HG03064 (cell line): ENCODE results near the gene CD300LG.
"Not testable (repeated sequence)": the region's sequence is repeated elsewhere in the genome, so short reads cannot be mapped to it uniquely, and the experiment has no call there.

ENCODE experiments used
- ATAC-seq: cut with Tn5 transposase; IDR thresholded peaks from one replicate; pipeline ENCODE4 v1.9.1; 2021; ENCODE audit warnings: low read depth; ENCODE audit not compliant: unreplicated experiment

CD300LG gene

DNA sequence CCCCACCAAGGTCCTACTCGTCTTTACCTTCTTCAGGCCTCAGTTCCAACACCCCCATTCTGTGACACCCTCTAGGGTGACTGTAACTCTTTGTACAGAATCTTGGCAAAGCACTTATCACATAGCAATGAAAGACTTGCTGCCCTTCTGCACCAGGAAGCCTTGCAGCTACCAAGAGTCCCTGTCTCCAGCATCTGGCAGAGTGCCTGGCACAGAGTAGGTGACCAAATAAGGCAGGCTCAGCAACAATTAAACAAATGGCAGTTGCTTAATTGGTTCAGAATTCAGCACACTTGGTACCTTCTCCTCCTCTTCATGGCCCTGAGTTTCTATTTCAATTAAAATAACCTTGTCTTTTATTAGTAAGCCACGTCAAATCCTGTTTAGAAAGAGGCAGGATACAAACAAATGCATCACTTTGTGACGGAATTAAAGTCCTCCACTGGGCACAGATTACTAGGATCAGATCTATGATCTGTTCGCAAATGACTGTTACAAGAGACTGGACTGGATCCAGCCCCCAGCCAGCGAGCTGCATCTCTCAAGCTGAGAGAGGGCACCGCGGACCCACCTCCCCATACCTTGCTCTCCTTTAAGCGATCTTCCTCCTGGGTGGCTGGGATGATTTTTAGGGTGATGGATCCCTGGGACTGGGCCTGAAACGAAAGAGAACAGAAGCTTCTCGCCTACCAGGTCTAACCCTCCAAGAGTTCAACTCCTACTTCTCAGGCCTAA is 23.5 kb upstream of the CD300LG start:
- no peak for ATAC-seq

DNA sequence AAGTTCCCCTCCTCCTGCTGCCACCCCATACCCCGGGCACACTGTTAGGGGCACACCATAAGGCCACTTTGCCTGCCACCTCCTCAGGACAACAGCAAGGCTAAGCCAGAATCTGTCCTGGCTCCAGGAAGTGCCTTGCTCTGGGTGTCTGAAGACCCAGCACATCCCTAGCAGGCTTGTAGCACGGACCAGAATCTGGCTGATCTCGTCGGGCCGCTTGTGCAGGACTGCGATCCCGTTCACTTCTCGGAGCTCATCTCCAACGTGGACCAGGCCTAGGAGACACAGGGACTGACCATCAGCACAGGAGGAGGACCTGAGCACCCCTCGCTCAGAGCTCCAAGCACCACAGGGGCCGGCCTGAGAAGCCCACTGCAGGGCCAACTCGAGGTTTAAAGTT is 21.4 kb upstream of the CD300LG start:
- no peak for ATAC-seq

DNA sequence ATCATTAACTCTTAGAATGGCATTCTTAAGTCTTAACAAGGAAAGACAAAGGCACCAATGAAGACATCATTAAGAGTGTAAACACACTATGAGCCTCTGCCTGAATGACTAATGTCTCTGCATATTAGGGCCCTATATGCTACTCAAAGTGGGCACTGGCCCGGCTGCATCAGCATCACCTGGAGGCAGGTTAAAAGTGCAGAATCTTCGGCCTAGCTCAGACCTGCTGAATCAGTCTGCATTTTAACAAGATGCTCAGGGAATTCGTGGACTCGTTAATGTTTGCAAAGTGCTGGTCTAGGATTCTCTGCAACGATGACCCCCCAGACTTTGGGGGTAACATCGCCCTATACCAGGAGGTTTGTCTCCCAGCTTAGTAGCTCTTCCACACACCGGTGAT is 20.8 kb upstream of the CD300LG start:
- no peak for ATAC-seq

DNA sequence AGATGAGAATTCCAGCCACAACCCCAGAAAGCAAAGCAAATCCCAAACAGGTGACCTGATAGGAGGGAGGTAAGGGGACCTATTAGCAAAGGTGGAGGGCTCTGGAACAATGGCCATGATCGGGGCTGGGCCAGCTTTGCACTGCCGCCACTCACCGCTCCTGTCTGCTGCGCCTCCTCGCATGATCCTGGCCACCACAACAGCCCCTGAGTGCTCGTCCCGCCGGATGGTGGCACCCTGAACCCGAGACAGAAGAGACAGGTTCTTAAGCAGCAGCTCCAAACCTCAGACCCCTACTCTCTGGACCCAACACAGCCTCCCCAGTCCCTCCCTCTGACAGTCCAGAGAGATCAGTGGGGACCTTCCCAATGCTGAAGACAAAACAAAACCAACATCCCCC is 19.4 kb upstream of the CD300LG start:
- ATAC-seq = no peak

DNA sequence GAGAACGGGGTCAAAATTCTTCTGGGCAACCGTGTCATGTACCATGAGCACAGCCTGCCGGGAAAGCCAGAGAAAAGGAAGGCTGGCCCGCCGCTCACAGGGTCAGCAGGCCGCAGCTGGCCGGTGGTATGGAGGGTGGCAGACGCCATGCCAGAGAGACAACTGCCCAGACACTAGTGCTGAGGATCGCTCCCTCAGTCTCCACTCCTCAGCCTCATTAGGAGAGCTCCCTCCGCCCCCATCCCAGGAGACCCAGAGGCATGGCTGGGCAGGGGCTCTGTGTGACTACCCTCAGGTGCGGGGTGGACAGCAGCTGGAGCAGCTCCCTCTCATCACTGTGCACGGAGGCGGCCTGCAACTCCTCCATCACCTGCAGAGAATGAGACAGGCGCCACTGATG is 17.2 kb upstream of the CD300LG start:
- ATAC-seq = no peak

DNA sequence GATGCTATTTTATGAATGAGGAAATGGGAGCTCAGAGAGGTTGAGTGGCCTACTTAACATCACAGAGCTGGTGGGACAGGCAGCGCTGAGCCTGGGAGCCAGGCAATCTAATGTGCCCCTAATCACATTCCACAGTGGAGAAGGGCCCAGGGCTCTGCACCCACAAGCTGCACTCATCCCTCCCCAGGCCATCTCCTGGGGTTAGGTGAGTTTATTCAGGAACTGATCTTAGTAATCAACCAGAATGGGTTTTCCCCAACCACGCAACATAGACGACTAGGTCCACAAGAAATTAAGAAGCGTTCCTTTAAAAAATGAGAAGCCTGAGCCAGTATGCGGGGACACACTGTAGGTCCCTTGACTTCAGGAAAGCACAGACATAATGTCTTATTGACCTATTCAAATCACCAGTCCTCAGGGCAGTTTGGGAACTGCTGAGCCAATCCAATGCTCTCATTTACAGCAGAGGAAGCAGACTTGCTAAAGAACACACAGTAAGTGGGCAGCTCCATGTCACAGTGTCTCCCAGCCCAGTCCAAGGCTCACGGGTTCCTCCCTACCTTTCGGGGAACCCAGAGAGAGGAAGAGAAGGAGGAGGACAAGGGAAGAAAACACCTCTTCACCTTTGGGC is 16.4 kb upstream of the CD300LG start:
- ATAC-seq = no peak

DNA sequence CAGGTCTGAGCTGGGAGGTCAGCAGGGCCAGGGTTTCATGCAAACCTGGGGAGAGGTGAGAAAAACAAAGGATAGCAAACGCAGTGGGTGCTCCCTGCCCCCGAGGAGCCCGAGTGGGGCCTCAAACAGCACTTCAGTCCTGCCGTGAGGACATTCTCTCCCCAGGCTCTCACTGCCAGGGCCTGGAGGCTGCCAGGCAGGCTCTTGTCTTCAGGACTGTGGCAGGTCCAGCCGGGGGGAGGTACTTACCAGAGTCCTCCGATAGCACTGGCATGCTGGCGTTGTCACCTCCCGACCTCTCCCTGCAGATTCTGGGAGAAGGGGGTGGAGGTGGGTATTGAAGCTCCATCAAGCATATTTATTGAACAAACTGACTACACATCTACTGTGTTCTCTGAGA is 15.3 kb upstream of the CD300LG start:
- ATAC-seq = no peak

DNA sequence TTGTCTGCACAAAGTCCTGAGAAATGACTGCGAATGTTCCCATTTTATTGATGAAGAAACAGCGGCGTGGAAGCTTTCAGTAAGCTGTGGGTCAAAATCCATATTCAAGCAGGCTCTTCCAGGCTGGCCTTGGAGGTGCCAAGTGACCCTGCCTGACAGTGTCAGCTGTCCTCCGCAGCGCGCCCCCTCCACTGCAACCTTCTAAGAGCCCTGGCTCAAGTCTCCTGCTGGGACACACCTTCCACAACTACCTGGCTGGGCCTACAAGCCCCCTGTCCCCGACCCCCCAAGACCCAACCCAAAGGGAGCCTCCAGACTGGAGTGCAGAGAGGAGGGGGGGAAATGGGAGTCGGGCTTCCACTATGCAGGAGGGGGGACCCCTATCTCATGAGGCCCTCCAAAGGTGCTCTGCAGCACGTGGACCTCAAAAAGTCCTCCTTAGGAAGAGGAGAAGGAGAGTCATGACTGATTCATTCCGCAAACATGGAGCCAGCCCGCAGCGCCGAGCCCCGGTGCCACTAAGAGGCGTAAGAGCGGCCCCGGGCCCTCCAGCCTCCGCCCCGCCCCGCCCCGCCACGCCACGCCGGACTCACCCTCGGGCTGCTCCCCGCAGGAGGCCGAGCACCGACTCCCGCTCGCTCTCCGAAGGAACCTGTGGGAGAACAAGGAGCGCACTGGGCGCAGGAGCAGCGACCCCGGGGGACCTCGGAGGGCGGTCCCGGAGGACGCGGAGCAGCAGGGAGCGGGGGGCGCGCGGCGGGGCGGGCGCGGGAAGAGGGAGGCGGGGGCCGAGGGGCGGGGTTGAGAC is 14.6 kb upstream of the CD300LG start:
- ATAC-seq = no peak

DNA sequence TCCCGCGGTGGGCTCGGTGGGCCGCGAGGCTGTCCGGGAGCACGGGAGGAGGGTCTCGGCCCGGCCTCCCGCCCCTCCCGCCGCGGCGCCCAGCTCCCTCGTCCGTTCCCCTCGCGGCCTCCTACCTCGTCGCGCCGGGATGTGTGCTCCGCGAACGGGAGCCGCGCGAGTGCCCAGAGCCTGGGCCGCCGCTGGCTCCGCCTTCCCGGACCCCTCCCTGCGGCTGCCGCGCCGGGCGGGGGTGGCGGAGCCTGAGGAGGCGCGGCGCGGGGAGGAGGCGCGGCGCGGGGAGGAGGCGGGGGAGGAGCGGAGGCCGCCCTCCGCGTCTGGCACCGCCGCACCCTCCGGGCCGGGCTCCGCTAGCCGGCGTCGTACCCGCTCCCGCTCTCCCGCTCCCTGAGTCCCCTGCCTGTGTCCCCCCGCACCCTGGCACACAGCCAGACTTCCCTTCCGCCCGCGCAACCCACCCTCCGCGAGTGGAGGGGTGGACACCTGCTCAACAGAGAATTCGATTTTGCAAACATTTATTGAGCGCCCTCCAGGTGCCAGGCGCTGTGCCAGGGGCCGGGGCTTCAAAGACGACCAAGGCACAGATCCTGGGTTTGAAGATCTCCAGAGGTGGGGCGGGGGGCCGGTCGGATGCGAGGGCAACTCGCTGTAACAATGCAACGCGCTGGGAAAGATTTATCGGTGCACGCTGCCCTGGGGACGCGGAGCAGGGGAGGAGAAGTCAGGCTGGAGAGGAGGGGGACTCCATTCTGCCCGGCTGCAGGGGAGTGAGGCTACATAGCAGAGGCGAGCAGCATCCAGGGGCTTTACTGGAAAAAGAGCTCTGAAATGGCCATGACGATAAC is 13.8 kb upstream of the CD300LG start, which contains the start of gene MPP3:
MPP3 (minus strand) TSS at position 171 of the 854 bp plus-strand sequence. CDS start 1,240 bp downstream, outside the sequence.
- ATAC-seq = no peak

DNA sequence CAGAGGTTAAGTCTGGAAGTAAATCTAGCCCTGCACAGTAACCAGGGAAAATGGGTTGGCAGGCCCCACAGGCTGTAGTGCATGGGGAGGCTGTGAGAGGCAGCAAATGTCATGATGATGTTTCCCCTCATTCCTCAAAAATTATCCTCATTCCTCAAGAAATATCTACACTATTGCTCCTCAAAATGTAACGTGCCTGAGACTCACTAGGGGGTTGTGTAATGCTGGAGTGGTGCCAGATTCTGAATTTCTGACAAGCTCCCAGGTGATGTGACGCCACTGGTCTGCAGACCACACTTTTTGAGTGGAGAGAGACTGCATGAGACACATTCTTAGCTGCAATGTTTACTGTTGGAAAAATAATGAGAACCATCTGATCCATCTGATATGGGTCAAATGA is 12.9 kb upstream of the CD300LG start:
- no peak for ATAC-seq

DNA sequence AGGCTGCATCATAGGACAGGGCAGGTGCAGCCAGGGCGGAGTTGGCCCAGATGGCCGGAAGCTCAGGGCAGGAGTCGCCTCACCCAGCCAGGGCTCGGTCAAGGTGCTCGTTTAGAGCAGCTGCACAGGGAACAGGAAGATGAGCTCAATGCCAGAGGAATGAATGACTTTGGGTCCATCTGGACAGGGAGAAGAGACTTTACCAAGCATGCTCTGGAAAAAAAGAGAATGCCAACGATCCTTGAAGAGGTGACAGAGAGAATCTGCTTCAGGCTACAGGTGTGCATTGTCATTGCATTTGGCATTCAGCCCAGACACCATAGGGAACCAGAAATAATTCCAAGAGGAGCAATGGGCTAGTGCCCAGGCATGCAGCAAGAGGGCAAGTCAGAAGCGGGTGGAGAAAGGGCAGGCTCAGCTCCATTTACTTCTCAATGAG is 7.3 kb upstream of the CD300LG start:
- no peak for ATAC-seq

DNA sequence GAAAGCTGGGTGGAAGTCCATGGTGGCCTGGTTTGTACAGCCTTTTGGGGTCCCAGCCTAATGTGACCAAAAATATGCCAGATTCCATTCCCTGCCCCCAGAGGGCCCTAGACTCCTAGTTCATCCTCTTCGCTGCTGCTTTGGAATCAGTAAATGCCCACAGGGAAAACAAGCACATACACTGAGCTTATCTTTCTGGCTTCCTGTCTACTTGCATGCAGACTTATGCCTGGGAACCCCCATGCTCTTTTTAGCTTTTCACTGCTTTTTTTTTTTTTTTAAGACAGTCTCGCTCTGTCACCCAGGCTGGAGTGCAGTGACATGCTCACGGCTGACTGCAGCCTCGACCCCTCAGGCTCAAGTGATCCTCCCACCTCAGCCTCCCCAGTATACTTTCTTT is 6.2 kb upstream of the CD300LG start:
- ATAC-seq = no peak

DNA sequence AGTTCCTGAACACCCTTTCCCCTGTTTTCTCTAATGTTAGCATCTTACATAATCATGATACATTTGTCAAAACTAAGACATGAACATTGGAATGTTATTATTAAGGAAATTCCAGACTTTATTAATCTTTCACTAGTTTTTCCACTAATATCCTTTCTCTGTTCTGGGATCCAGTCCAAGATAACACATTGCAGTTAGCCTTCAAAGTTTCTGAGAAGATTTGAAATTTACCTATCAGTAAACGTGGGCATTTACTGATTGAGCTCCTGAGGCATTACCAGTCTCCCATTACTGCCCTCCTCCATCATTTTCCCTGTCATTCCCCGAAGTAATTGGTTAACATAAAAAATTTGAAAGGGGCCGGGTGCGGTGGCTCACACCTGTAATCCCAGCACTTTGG is 5.7 kb upstream of the CD300LG start:
- ATAC-seq = no peak

DNA sequence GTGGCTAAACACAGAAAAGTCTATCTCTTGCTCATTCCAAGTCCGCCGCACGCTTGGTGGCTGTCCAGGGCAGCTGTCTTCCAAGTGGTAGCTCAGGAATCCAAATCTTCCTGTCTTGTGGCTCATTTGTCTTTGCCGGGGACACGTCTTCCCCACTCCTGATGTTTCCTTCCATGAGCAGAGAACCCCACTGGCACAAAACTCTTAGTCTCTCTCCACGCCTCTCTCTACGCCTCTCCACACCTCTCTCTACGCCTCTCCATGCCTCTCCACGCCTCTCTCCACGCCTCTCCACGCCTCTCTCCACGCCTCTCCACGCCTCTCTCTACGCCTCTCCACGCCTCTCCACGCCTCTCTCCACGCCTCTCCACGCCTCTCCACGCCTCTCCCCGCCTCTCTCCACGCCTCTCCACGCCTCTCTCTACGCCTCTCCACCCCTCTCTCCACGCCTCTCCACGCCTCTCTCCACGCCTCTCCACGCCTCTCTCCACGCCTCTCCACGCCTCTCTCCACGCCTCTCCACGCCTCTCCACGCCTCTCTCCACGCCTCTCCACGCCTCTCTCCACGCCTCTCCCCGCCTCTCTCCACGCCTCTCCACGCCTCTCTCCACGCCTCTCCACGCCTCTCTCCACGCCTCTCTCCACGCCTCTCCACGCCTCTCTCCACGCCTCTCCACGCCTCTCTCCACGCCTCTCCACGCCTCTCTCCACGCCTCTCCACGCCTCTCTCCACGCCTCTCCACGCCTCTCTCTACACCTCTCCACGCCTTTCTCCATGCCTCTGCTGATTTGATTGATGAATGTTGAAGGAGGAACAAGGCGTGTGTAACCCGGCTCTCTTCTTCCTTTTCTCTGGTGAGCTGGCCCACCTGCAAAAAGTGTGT is 4.6 kb upstream of the CD300LG start:
- ATAC-seq = not testable (repeated sequence)

DNA sequence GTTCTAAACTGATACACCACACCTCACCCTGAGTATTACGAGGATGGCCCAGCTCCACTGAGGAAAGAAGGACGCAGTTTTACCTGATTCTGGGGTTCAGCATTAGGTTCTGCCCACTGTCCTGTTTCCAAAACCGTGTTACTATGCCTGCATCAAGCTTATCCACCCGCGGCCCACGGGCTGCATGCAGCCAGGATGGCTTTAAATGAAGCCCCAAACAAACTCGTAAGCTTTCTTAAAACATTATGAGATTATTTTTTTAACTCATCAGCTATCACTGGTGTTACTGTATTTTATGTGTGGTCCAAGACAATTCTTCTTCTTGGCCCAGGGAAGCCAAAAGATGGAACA is 4.0 kb upstream of the CD300LG start:
- ATAC-seq = no peak

DNA sequence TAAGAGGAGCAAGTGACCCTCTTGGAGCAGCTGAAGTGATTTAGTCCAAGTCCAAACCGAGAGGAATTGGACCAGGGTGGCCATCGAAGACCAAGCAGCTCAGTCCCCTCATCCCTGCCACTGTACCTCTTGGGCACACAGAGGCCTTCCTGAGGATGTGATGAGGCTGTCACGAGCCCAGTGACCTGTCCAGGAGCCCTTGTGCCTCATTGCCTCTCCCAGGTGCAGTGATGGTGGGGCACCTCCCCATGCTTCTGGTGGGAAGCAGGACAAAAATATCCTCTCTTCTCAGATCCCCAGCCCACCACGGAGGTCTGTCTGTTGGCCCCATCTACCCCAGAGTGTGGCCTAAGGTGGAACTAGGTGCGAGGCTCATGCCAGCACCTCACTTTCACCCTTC is 2.7 kb upstream of the CD300LG start:
- ATAC-seq = no peak

DNA sequence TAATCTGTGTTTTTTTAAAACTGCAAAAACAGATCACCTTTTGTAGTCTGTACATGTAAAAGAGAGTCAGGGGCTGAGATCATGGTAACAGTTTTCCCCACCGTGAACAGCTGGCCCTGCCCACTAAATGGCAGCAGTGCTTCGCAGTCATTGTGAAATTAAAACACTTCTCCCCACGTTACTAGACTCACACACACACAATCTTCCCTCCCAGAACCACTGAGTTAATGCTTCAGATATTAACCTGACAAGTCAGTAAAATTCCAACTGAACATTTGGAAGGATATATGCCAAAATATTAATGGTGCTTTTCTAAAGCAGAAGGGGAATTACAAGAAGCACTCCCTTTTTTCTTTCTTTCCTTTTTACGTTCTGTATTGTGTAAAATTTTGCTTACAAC is 1.2 kb upstream of the CD300LG start:
- no peak for ATAC-seq

DNA sequence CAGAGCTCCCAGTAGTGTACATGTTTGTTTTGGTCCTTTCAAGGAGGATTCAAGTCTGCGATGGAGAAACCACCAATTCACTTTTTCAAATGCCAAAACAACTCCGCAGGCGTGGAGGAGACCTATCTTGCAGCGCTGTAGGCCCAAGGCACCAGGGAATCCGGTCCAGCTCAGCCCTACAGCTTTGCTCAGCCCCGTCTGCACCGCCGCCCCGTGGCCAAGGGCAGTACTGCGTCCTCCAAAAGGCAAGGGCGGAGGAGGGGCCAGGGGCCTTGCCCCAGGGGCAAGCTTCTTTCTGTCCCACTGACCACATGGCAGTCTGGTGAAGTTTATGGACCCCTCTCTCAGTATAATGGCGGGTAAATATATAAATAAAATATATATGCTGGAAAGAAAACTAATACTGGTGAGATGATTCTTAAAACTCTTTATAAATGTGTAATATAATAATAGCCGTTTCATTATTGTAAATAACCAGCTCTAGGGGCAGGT is 709 bp upstream of the CD300LG start:
- no peak for ATAC-seq

DNA sequence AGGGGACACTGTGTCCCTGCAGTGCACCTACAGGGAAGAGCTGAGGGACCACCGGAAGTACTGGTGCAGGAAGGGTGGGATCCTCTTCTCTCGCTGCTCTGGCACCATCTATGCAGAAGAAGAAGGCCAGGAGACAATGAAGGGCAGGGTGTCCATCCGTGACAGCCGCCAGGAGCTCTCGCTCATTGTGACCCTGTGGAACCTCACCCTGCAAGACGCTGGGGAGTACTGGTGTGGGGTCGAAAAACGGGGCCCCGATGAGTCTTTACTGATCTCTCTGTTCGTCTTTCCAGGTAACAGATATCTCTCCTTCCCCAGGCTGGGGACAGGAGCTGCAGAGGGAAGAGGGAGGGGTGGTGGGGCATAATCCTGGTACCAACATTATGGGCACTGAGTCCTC is 1.6 kb downstream of the CD300LG start:
- no peak for ATAC-seq

DNA sequence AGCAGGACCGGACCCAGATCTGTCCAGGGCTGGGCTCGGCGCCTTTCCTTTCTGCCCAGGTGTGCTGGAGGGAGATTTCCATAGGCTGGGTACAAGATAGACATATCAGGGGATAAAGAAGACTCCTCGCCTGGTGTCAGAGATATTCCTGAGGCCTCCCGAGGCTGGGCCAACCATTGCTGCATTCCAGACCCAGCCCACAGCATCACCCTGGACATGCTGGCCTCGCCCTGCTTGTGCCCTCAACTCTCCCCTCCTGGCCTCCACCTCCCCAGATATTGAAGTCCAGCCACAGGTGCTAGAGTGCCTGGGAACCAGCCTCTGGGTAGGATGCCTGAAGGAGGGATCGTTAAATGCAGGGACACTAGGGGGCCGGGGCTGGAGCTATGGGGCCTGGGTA is 2.1 kb downstream of the CD300LG start:
- no peak for ATAC-seq
